ENCODE measurements around the gene CNDP1. TPM values are rescaled to one million over a fixed set of nuclear protein-coding genes. Genes with fewer than 3 reads are reported as not detected.

Gene CNDP1
- total RNA-seq, 4 donors from 2014 or later = 0.24 to 1.0 (median 0.90) TPM; not detected in 1

DNA sequence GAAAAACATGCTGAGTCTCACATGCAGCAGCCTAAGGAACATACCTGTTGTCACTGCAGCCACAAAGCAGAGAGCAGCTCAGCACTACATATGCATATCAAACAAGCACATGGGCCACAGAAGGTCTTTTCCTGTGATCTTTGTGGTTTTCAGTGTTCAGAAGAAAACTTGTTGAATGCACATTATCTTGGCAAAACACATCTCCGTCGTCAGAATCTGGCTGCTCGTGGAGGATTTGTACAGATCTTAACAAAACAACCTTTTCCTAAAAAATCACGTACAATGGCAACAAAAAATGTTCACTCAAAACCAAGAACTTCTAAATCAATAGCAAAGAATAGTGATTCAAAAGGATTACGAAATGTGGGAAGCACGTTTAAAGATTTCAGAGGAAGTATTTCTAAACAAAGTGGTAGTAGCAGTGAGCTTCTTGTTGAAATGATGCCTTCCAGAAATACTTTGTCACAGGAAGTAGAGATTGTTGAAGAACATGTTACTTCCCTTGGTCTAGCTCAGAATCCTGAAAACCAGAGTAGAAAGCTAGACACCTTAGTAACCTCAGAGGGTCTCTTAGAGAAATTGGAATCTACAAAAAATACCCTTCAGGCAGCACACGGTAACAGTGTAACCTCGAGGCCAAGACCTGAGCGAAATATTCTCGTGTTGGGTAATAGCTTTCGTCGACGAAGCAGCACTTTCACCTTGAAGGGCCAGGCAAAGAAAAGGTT lies 97.5 kb downstream of the CNDP1 start:
- Histone ChIP-seq H3K4me1 (no peaks in the 10 kb centered on the region), H3K4me3 (no peak overlapping the region), H3K27me3 (no peaks in the 10 kb centered on the region), H3K27ac (no peak overlapping the region), H3K36me3 (no peaks in the 10 kb centered on the region), H3K9me3 (no peaks in the 10 kb centered on the region)
- no peak for DNase-seq
- TF ChIP-seq, protein P1, sequence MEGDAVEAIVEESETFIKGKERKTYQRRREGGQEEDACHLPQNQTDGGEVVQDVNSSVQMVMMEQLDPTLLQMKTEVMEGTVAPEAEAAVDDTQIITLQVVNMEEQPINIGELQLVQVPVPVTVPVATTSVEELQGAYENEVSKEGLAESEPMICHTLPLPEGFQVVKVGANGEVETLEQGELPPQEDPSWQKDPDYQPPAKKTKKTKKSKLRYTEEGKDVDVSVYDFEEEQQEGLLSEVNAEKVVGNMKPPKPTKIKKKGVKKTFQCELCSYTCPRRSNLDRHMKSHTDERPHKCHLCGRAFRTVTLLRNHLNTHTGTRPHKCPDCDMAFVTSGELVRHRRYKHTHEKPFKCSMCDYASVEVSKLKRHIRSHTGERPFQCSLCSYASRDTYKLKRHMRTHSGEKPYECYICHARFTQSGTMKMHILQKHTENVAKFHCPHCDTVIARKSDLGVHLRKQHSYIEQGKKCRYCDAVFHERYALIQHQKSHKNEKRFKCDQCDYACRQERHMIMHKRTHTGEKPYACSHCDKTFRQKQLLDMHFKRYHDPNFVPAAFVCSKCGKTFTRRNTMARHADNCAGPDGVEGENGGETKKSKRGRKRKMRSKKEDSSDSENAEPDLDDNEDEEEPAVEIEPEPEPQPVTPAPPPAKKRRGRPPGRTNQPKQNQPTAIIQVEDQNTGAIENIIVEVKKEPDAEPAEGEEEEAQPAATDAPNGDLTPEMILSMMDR (IDR thresholded peaks at IDR 0.05) = no peak
- no peak for TF ChIP-seq POLR2A (IDR thresholded peaks at IDR 0.05)
- intact Hi-C loops (cut with DNase I; ENCODE audit: low total_unique reads) = no loop called here

DNA sequence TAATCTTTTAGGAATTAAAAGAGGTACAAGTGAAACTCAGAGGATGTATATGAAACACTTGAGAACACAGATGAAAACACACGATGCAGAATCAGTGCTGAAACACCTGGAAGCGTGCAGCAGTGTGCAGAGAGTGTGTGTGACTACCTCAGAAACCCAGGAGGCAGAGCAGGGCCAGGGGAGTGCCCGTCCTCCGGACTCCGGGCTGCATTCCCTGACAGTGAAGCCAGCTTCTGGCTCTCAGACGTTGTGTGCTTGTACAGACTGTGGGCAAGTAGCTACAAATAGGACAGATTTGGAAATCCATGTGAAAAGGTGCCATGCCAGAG lies 98.0 kb downstream of the CNDP1 start:
- no peak for DNase-seq
- no peak overlapping the region for H3K4me3 ChIP-seq
- H3K9me3 ChIP-seq = no peaks in the 10 kb centered on the region
- no peaks in the 10 kb centered on the region for H3K36me3 ChIP-seq
- H3K27me3 ChIP-seq = no peaks in the 10 kb centered on the region
- intact Hi-C loops (cut with DNase I; ENCODE audit: low total_unique reads) = no loop called here
- H3K27ac ChIP-seq = no peak overlapping the region
- H3K4me1 ChIP-seq = no peaks in the 10 kb centered on the region
- TF ChIP-seq POLR2A (IDR thresholded peaks at IDR 0.05) = no peak
- TF ChIP-seq, protein P1 (IDR thresholded peaks at IDR 0.05) = no peak

DNA sequence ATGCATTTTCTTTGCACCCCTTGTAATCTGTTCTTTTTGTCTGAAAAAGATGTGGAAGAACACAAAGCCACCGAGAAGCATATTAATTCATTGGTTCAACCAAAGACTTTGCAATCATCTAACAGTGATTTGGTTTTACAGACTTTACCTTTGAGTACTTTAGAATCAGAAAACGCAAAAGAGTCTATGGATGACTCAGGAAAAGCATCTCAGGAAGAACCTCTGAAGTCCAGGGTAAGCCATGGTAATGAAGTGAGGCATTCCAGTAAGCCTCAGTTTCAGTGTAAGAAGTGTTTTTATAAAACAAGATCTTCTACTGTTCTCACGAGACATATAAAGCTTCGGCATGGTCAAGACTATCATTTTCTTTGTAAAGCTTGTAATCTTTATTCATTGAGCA lies 98.6 kb downstream of the CNDP1 start:
- Histone ChIP-seq H3K27ac (no peak overlapping the region), H3K27me3 (no peaks in the 10 kb centered on the region), H3K36me3 (no peaks in the 10 kb centered on the region), H3K4me3 (no peak overlapping the region), H3K4me1 (no peaks in the 10 kb centered on the region), H3K9me3 (no peaks in the 10 kb centered on the region)
- intact Hi-C loops (cut with DNase I; ENCODE audit: low total_unique reads) = no loop called here
- no peak for TF ChIP-seq POLR2A (IDR thresholded peaks at IDR 0.05)
- TF ChIP-seq, protein P1 (IDR thresholded peaks at IDR 0.05) = no peak
- DNase-seq = no peak

DNA sequence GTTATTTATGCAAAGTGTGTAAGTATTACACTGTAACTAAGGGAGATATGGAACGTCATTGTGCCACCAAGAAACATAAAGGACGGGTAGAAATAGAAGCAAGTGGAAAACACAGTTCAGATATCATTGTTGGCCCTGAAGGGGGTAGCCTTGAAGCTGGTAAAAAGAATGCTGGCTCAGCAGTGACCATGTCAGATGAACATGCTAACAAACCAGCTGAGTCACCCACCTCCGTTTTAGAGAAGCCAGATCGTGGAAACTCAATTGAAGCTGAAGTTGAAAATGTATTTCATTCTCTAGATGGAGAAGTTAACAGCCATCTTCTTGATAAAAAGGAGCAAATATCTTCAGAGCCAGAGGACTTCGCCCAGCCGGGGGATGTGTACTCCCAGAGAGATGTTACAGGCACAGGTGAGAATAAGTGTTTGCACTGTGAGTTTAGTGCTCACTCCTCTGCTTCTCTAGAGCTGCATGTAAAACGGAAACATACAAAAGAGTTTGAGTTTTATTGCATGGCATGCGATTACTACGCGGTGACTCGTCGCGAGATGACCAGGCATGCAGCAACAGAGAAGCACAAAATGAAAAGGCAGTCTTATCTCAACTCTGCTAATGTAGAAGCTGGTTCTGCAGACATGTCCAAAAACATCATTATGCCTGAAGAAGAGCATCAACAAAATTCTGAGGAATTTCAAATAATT lies 99.5 kb downstream of the CNDP1 start:
- Histone ChIP-seq H3K36me3 (no peaks in the 10 kb centered on the region), H3K27me3 (no peaks in the 10 kb centered on the region), H3K27ac (no peak overlapping the region), H3K9me3 (no peaks in the 10 kb centered on the region), H3K4me3 (no peak overlapping the region), H3K4me1 (no peaks in the 10 kb centered on the region)
- no peak for DNase-seq
- intact Hi-C loops (cut with DNase I; ENCODE audit: low total_unique reads) = no loop called here
- TF ChIP-seq POLR2A (IDR thresholded peaks at IDR 0.05) = no peak
- TF ChIP-seq, protein P1 (IDR thresholded peaks at IDR 0.05) = no peak

DNA sequence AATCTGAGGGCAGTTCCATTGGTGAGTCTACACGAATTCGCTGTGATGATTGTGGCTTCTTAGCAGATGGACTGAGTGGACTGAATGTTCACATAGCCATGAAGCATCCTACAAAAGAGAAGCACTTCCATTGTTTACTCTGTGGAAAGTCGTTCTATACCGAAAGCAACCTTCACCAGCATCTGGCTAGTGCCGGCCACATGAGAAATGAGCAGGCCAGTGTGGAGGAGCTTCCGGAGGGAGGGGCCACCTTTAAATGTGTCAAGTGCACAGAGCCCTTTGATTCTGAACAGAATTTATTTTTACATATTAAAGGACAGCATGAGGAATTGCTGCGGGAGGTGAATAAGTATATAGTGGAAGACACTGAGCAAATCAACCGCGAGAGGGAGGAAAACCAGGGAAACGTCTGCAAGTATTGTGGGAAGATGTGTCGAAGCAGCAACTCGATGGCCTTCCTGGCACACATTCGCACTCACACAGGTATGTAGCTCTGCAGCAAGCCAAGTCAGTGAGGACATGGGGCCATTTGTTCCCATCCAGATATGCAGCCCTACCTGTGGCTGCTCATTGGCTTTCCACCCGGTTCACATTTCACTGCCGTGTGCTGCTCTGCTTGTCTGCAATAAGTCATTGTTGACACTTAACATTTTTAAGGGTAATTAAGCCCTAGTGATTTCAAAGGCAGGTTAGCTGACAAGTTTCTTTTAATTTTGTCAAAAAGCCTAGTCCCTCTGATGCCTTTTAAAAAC lies 101.1 kb downstream of the CNDP1 start:
- Histone ChIP-seq H3K36me3 (no peaks in the 10 kb centered on the region), H3K27ac (no peak overlapping the region), H3K9me3 (no peaks in the 10 kb centered on the region), H3K4me1 (no peaks in the 10 kb centered on the region), H3K27me3 (no peaks in the 10 kb centered on the region), H3K4me3 (no peak overlapping the region)
- DNase-seq = no peak
- intact Hi-C loops (cut with DNase I; ENCODE audit: low total_unique reads) = no loop called here
- no peak for TF ChIP-seq POLR2A (IDR thresholded peaks at IDR 0.05)
- TF ChIP-seq, protein P1 (IDR thresholded peaks at IDR 0.05) = no peak
